NT2/D1 (cell line): ENCODE data around the gene MAST4.

Experiments used
- SUZ12 ChIP-seq: IDR thresholded peaks from 2 replicates; pipeline ENCODE4 v1.6.1; 2011; ENCODE audit not compliant: insufficient read length, insufficient read depth; ENCODE audit errors: extremely low read depth
- YY1 ChIP-seq: IDR thresholded peaks from 2 replicates; pipeline ENCODE4 v1.6.1; 2011; ENCODE audit not compliant: insufficient read length, insufficient read depth
- ZNF274 ChIP-seq: IDR thresholded peaks from 2 replicates; pipeline ENCODE4 v1.6.1; 2011; ENCODE audit warnings: mild to moderate bottlenecking, low read depth, low read length

DNA sequence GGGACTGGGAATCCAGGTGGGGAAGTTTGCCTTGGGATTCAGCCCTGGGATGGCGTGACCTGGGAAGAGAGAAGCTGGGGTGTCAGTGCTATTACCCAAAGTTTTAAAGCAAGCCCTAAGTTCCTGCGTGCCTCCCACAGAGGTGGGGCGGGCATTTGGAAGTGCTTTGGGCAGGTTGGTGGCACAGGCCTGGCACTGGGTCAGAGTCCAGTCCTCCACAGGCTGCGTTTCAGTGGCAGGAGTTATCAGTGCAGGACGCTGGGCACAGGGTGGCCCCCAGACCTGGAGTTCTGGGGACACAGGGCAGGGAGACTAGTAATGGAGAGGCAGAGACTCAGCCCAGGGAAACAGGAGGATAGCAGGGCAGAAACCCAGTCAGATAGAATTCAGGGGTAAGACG, 147.2 kb downstream of the MAST4 start:
- TF ChIP-seq YY1 = no peak
- no peak for TF ChIP-seq ZNF274
- TF ChIP-seq SUZ12 = no peak
